Astrocyte of the spinal cord (primary cell): ENCODE measurements around the gene JTB.
"Not testable (repeated sequence)": the region's sequence is repeated elsewhere in the genome, so short reads cannot be mapped to it uniquely, and the experiment has no call there.

Experiments used
- DNase-seq: peaks from one replicate; pipeline ENCODE4 v3.0.0; 2011; ENCODE audit warnings: low read depth, low spot score
- H3K4me3 ChIP-seq: 2 replicates; pipeline ENCODE4 v1.5.1; 2011; ENCODE audit warnings: low read depth, mild to moderate bottlenecking, low read length, moderate library complexity
- in situ Hi-C: cut with HindIII; loops from 2 replicates; pipeline ENCODE4 v1.10.0; 2017; ENCODE audit warnings: low sequenced_read_pairs
- TF ChIP-seq, protein P1 (sequence below): IDR thresholded peaks from 2 replicates; pipeline ENCODE4 v1.5.1; 2012; ENCODE audit warnings: low read depth, mild to moderate bottlenecking, low read length, inconsistent platforms

Gene JTB

DNA sequence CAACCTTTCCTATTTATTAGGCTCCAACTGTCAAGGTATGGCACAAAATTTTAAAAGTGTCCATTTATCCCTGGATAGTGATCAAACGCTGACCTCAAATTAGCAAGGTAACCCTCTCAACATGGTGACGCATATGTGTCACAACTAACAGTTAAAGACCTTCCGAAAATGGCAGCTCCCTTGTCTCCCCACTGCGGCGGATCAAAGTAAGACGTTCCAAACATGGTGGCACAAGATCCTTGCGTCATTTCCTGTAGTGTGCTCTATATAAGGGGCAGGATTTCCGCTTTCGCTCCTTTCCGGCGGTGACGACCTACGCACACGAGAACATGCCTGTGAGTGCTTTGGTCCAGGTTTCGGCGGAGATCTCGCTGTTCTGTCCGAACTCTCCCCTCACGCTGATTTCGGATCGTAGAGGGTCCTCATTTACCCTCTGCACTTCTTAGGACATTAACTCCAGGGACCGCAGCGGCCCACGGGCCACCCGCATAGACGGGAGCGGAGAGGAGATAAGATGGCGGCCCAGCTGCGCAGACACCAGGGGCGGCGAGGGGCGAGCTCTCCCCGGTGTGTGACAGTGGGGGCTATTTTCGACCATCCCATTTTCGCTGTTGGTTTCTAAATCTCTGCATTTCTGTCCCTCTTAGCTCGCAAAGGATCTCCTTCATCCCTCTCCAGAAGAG lies 13.1 kb upstream of the JTB start, which contains the start of gene RPS27:
Gene RPS27 (plus strand): TSS at position 295 of the 683 bp plus-strand sequence. CDS start 35 bp downstream, at position 330.
- TF ChIP-seq, protein P1, sequence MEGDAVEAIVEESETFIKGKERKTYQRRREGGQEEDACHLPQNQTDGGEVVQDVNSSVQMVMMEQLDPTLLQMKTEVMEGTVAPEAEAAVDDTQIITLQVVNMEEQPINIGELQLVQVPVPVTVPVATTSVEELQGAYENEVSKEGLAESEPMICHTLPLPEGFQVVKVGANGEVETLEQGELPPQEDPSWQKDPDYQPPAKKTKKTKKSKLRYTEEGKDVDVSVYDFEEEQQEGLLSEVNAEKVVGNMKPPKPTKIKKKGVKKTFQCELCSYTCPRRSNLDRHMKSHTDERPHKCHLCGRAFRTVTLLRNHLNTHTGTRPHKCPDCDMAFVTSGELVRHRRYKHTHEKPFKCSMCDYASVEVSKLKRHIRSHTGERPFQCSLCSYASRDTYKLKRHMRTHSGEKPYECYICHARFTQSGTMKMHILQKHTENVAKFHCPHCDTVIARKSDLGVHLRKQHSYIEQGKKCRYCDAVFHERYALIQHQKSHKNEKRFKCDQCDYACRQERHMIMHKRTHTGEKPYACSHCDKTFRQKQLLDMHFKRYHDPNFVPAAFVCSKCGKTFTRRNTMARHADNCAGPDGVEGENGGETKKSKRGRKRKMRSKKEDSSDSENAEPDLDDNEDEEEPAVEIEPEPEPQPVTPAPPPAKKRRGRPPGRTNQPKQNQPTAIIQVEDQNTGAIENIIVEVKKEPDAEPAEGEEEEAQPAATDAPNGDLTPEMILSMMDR, result no peak
- peak; percentile 97 for DNase-seq
- in situ Hi-C loops, result no loop called here

DNA sequence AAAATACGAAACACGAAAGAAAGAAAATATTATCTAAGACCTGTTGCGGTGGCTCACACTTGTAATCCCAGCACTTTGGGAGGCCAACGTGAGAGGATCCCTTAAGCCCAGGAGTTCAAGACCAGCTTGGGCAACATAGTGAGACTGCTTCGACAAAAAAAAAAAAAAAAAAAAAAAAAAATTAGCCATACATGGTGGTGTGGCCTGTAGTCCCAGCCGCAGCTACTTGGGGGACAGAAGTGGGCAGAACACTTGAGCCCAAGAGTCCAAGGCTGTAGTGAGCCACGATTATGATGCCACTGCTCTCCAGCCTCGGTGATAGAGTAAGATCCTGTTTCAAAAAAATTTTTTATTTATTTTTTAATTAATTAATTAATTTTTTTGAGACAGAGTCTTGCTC lies 10.1 kb upstream of the JTB start:
- in situ Hi-C loops, result no loop called here
- no peak overlapping the region for H3K4me3 ChIP-seq
- TF ChIP-seq, protein P1, result no peak
- DNase-seq, result no peak

More for the DNA sequence above, 13.1 kb upstream of the JTB start, which contains the start of gene RPS27:
- H3K4me3 ChIP-seq, result peak within 1 kb of the TSS; percentile 88

DNA sequence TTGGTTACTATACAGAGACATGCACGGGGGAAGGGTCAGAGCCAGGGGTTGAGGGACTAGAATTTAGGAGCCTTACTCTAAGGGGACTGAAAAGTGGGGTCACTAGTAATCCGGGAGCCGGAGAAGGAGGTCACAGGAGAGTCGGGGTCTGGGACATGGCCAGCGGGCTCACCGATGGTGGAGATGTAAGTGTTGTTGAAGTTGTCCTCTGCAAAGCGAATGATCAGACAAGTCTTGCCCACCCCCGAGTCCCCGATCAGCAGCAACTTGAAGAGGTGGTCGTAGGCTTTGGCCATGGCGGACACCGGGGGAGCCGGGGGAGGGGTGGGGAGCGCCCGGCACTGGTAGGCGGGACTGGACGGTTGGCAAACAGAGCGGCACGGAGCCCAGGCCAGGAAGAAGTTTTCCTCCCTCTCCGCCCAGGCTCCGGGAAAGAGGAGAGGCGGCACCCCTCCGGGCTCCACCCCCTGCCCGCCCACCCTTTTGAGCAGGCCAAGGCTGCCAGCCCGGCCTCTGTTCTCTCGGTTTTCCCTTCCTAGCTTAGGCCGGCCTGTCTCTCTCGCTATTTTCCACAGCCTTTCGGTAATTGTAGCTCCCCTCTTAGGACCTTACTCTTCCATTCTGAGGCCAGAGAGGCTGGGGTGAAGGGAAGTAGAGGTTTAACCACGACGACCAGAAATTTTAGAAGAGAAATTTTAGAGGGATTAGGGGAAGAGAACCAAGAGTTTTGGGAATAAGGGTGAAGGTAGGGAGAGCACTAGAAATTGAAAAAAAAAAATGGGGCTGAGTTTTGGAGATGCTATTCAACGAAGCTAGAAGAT lies 8.7 kb upstream of the JTB start, which contains the start of gene RAB13:
Gene RAB13 (minus strand): TSS at position 399 of the 821 bp plus-strand sequence. CDS start 103 bp downstream, at position 296.
- in situ Hi-C loops, result no loop called here
- DNase-seq, result peak; percentile 85
- peak within 1 kb of the TSS; percentile 96 for H3K4me3 ChIP-seq
- TF ChIP-seq, protein P1, result no peak

DNA sequence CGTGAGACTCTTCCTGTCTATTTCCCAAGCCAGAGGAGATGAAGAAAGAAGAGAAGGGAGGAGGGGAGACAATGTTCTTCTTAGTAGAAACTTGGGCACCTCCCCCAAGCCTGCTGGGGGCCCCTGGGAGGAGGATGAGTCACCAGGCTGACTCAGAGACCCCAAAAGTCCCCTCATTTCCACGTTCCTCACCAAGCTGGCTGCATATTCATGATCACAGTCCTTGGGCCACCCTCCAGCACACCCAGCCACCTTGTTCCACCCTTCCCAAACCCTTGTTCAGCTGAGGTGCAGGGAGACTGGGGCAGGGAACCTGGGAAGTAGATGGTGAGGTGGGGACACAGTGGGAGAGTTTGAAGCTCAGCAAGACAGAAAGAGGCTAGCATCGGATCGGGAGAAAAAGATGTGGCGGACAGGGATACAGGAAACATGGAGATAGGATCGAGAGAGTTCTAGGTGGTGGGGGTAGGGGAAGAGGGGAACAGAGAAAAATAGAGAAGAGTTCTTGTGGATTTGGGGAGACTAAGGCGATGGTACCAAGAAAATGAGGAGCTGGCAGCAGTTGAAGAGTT lies 8.0 kb upstream of the JTB start:
- H3K4me3 ChIP-seq, result peak overlapping the region; percentile 96
- in situ Hi-C loops, result no loop called here
- TF ChIP-seq, protein P1, result no peak
- peak; percentile 84 for DNase-seq

DNA sequence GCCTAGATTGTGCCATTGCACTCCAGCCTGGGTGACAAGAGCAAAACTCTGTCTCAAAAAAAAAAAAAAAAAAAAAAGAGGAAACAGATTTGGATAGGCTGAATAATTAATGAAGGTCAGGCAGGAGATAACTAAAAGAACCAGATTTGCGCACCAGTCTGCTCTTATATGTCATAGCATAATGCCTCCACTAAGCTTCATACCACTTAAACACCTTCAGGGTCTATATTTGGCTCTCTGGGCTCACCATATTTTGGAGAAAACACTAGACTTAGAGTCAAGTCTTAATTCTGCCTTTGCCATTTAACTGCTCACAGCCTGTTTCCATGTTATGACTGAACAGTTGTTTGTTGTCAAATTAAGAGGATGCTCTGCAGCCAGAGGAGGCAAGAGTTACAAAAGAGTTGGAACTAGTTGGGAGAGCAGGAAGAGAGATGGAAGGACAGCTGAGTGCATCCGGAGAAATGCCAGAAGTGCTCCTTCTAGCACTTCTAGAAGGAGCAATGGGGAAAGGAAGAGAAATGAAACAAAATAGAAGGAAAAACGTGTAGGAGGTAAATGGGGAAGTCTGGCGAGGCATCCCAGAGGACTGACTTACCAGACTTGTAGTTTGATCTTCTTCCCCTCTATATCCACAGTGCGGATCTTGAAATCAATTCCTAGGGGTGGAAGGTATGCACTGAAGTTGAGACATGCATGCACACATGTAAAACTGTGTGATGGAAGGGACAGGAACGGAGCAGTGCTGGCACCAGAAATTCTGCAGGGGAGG lies 6.8 kb upstream of the JTB start:
- in situ Hi-C loops, result no loop called here
- TF ChIP-seq, protein P1, result no peak
- DNase-seq, result no peak
- H3K4me3 ChIP-seq, result peak overlapping the region; percentile 96

DNA sequence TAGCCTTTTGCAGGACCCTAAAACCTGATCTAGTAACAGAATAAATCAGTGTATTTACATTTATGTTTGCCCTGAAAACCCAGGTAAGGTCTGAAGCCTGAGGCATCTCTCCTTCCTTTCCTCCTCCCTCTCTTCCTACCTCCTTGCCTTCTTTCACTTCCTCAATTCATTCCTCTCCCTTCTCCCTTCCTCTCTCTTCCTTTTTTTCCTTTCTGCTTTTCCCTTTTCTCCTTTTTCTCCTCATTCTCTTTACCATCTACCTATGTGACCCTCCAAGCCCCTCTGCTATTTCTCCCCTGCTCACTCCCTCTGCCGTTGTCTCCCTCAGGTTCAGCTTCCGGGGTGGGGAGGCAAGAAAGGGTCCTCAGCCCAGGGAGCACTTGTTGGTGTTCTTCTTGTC lies 4.3 kb upstream of the JTB start:
- in situ Hi-C loops, DNase-seq, H3K4me3 ChIP-seq: not testable (repeated sequence)

DNA sequence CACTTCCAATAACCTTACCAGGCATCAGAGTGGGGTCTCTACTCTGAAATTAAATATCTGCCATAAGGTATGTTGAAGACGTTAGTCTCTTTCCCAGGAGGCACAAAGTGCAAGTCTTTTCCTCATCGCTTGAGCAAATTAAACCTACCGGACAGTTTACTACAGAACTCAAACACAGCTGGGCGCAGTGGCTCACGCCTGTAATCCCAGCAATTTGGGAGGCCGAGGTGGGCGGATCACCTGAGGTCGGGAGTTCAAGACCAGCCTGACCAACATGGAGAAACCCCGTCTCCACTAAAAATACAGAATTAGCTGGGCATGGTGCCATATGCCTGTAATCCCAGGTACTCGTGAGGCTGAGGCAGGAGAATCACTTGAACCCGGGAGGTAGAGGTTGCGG lies 1.6 kb upstream of the JTB start:
- in situ Hi-C loops, DNase-seq, H3K4me3 ChIP-seq: not testable (repeated sequence)
